GM21529 (cell line): ENCODE results near the gene IPO9.
"Not testable (repeated sequence)": the region's sequence is repeated elsewhere in the genome, so short reads cannot be mapped to it uniquely, and the experiment has no call there.

Experiments
- ATAC-seq: cut with Tn5 transposase; IDR thresholded peaks from one replicate; pipeline ENCODE4 v1.9.1; 2021; ENCODE audit not compliant: unreplicated experiment

Gene IPO9

GRCh38 chr1:201808633-201808990, 20.3 kb upstream of the IPO9 start:
- no peak for ATAC-seq

- ATAC-seq, result no peak
These were observed 19.1 kb upstream of the IPO9 start for GRCh38 chr1:201809876-201810275.

DNA sequence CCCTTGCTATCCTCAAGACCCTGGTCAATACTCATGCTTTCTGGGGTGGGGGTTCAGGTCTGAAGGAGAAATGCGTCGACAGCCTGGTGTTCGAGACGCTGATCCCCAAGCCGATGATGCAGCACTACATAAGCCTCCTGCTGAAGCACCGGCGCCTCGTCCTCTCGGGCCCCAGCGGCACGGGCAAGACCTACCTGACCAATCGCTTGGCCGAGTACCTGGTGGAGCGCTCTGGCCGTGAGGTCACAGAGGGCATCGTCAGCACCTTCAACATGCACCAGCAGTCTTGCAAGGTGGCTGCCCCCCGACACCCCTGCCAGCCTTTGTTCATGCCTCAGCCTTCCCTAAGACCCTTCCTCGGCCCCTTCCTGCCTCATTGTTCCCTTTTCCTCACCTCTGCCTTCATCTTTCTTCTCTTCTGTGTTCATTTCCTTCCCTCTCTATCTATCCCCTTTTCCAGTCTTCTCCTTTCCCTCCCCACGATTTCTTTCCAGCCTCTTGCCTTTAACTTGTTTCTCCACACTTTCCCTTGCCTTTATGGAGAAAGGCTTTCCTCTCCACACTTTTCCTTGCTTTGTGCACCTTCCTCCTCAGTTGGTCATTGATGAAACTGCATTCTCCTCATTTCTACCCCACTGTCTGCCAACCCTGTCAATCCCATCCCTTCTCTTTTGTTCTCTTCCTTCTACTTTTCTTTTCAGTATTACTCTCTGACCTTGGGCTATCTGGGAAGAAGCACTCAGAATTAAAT, 18.3 kb upstream of the IPO9 start:
- ATAC-seq, result no peak

GRCh38 chr1:201813226-201813625, 15.7 kb upstream of the IPO9 start:
- no peak for ATAC-seq

GRCh38 chr1:201816309-201816854, 12.6 kb upstream of the IPO9 start:
- ATAC-seq, result no peak

- no peak for ATAC-seq
These were observed 9.8 kb upstream of the IPO9 start for GRCh38 chr1:201818971-201819750.

DNA sequence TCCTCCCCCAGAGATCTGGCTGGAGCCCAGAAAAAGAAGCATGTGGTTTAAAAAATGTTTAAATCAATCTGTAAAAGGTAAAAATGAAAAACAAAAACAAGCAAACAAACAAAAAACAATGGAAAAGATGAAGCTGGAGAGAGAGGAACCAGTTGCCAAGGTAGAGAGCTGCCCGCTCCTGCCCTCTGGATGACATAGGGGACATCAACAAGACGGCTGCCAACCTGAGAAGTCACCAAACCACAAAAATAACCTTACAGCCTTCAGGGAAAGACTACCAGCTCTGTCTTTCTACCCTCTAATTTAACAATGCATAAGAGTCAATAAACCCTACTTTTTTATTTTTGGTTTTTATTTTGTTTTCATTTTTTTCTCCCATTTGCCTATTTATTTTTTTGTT, 8.5 kb upstream of the IPO9 start:
- ATAC-seq, result no peak

DNA sequence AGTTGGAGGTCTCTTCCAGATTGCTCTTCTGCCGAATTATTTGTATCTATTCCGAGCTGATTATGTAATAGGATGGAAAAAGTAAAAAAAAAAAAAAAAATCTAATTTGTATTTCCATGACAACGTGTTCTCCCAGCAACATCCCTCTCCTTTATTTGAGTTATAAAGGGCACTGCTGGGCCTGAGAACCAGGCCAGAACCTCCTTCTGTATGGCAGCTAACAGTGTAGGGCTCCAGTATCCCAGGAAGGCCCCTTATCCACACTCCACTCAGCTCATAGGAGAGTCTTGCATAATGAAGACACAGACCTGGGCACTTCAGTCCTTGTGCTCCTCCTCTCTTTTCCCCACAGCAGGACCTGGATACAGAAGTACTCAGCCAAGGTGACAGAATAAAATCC, 3.7 kb upstream of the IPO9 start:
- no peak for ATAC-seq

DNA sequence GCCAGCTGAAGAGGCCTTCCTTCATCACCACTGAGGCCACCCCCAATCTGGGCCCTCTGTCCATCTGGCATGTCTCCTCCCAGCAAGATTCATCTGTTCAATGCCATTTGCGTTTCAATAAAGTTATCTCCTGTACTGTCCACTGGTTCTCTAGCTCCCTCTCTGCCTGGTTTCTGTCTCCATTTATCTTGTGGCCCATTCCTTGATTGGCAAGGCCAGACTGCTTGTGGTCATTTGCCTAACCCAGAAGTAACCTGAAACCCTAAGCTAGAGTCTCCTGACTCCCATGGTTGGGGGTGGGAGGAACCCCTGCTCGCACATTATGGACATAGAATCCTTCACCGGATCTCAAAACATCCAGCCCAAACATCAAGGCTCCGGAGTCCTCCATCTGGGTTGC, 2.1 kb upstream of the IPO9 start:
- ATAC-seq, result no peak

GRCh38 chr1:201827321-201828216, 1.4 kb upstream of the IPO9 start:
- ATAC-seq, result no peak

- no peak for ATAC-seq
These were observed 639 bp upstream of the IPO9 start for GRCh38 chr1:201828217-201828819.

- no peak for ATAC-seq
These were observed 2.4 kb downstream of the IPO9 start for GRCh38 chr1:201831371-201831770.

DNA sequence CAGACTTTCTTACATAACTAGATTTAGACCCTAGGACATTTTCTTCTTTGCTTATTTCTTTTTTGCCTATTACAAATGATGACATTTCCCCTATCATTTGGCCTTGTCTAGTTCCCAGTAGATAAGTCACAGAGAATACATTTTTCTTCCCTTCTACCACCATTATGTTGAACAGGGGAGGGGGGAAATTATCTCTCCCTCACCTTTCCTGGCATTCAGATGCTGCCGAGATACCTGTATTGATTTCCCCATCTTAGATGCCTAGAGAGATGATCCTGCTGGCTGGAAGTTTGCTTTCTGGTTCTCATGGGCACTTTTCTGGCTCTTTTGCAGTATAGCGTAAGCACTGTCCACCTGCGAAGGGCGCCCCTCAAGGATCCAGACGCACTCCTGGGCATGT, 5.7 kb downstream of the IPO9 start:
- no peak for ATAC-seq

- ATAC-seq, result no peak
These were observed 9.4 kb downstream of the IPO9 start for GRCh38 chr1:201838381-201838780.

DNA sequence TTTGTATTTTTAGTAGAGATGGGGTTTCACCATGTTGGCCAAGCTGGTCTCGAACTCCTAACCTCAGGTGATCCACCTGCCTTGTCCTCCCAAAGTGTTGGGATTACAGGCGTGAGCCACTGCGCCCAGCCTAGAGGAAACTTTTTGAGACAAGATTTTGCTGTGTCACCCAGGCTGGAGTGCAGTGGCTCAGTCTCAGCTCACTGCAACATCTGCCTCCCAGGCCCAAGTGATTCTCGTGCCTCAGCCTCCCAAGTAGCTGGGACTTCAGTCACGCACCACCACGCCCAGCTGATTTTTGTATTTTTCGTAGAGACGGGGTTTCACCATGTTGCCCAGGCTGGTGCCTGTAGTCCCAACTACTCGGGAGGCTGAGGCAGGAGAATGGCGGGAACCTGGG, 10.1 kb downstream of the IPO9 start:
- not testable (repeated sequence) for ATAC-seq

- ATAC-seq, result no peak
These were observed 11.1 kb downstream of the IPO9 start for GRCh38 chr1:201840055-201840454.

DNA sequence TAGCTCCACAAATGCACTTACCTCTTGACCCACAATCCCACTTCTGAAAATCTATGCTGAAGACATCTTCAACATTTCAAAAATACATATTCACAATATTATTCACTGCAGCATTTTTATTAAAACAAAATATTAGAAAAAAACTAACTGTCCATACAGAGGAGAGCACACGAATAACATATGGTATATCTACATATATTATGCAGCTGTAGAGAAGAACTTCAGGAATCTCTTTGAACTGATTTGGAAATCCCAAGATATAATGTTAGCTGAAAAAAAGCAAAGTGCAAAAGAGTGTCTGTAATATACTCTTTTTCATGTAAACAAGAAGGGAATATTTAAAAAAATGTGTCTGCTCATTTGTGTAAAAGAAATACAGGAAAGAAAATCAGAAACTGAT, 11.5 kb downstream of the IPO9 start:
- no peak for ATAC-seq

GRCh38 chr1:201841265-201841912, 12.4 kb downstream of the IPO9 start:
- ATAC-seq, result no peak

DNA sequence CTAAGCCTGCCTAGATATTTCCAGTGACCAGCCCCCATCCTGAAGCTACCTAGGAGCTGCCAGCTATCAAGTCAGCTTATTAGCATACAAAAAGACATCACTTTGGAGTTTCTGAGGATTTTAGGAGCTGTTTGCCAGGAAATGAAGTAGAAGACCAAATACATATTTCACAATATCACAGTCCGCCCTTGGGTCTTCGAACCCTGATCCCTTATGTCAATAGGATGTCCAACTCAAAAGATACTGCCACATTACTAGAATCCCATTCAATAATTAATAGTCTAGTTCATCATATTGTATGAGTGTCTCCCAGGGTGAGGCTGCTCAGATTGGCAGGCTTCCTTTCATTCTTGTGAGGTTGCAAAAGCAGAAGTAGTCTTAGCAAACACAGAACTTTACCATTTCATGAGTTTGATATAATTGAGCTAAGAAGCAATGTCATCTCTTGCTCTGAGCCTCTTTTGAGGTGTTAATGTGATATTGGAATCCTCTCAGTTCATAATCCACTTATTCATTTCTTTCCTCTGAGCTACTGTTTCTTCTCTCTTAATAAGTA, 13.6 kb downstream of the IPO9 start:
- ATAC-seq, result no peak
